ENCODE measurements around the gene GPR143.

Gene GPR143

GRCh38 chrX:9767375-9767774, 1.7 kb upstream of the GPR143 start:
- DNase-seq: no peak

GRCh38 chrX:9765072-9765736, 443 bp downstream of the GPR143 start:
- no peak for DNase-seq

GRCh38 chrX:9759337-9759736, 6.3 kb downstream of the GPR143 start:
- DNase-seq: no peak

- no peak for DNase-seq
These were observed 7.5 kb downstream of the GPR143 start for GRCh38 chrX:9758021-9758638.

GRCh38 chrX:9757366-9757765, 8.3 kb downstream of the GPR143 start:
- no peak for DNase-seq

GRCh38 chrX:9749146-9749692, 16.4 kb downstream of the GPR143 start:
- DNase-seq: no peak

GRCh38 chrX:9747644-9748043, 18.0 kb downstream of the GPR143 start:
- DNase-seq: no peak

- DNase-seq: no peak
These were observed 19.3 kb downstream of the GPR143 start for GRCh38 chrX:9746148-9746888.

- DNase-seq: no peak
These were observed 20.1 kb downstream of the GPR143 start for GRCh38 chrX:9745417-9746115.

GRCh38 chrX:9739130-9739529, 26.5 kb downstream of the GPR143 start:
- DNase-seq: no peak

GRCh38 chrX:9738151-9738550, 27.5 kb downstream of the GPR143 start:
- no peak for DNase-seq

- DNase-seq: no peak
These were observed 28.3 kb downstream of the GPR143 start for GRCh38 chrX:9737363-9737762.

- DNase-seq: no peak
These were observed 34.9 kb downstream of the GPR143 start for GRCh38 chrX:9730752-9731151.

- no peak for DNase-seq
These were observed 35.6 kb downstream of the GPR143 start for GRCh38 chrX:9730078-9730477.

- DNase-seq: no peak
These were observed 36.3 kb downstream of the GPR143 start for GRCh38 chrX:9729171-9729885.

- DNase-seq: no peak
These were observed 37.4 kb downstream of the GPR143 start for GRCh38 chrX:9728261-9728660.

GRCh38 chrX:9724711-9725110, 40.9 kb downstream of the GPR143 start:
- no peak for DNase-seq

- no peak for DNase-seq
These were observed 48.3 kb downstream of the GPR143 start for GRCh38 chrX:9717376-9717775.

- no peak for DNase-seq
These were observed 55.3 kb downstream of the GPR143 start for GRCh38 chrX:9710332-9710731.

GRCh38 chrX:9708923-9709553, 56.6 kb downstream of the GPR143 start:
- DNase-seq: peak; percentile 16

GRCh38 chrX:9708086-9708485, 57.6 kb downstream of the GPR143 start:
- DNase-seq: no peak

Measured in NCI-H510A (cell line).